CD8-positive, alpha-beta memory T cell (primary cell): ENCODE measurements around the gene MYH3. TPM values are rescaled to one million over a fixed set of nuclear protein-coding genes. Genes with fewer than 3 reads are reported as not detected.
A peak's percentile ranks its signal among the peaks of the same experiment; 100 is the strongest.

ENCODE experiments used
- CTCF ChIA-PET: fragments of 350-600 bp; sonication (Branson Sonifier 250); formaldehyde crosslinking; loops from one replicate; lab custom pipeline; 2021; ENCODE audit warnings: antibody characterized with exemption; lab: Charles Lee
- POLR2A ChIA-PET: fragments of 350-600 bp; sonication (Branson Sonifier 250); formaldehyde crosslinking; loops from one replicate; lab custom pipeline; 2021; ENCODE audit warnings: antibody characterized with exemption; lab: Charles Lee
- DNase-seq, 5 donors: peaks; one replicate each; pipeline versions ENCODE4 v3.0.0 to v3.0.0-alpha.2; 2020 to 2022; ENCODE audit warnings: mixed read lengths in 1 of 5
- H3K27ac ChIP-seq: one replicate; pipeline ENCODE4 v1.7.0; 2013; ENCODE audit warnings: low read depth, mild to moderate bottlenecking, low read length, moderate library complexity
- H3K27me3 ChIP-seq: 2 replicates; pipeline ENCODE4 v1.7.0; 2013; ENCODE audit warnings: low read length, mild to moderate bottlenecking; ENCODE audit not compliant: insufficient read depth, poor library complexity, severe bottlenecking
- H3K36me3 ChIP-seq: 2 replicates; pipeline ENCODE4 v1.7.0; 2013; ENCODE audit warnings: mild to moderate bottlenecking, low read length, moderate library complexity; ENCODE audit not compliant: insufficient read depth
- H3K4me1 ChIP-seq: 2 replicates; pipeline ENCODE4 v1.7.0; 2013; ENCODE audit warnings: mild to moderate bottlenecking, low read length, moderate library complexity; ENCODE audit not compliant: insufficient read depth
- H3K4me3 ChIP-seq: 2 replicates; pipeline ENCODE4 v1.7.0; 2013; ENCODE audit warnings: mild to moderate bottlenecking, low read length
- H3K9me3 ChIP-seq: 2 replicates; pipeline ENCODE4 v1.7.0; 2013; ENCODE audit warnings: mild to moderate bottlenecking, low read length
- H3K27ac Mint-ChIP-seq, 8 donors: one replicate each; pipeline ENCODE4 v1.8.0; 2020 to 2021; ENCODE audit warnings: mixed read lengths in 8 of 8, mild to moderate bottlenecking in 6 of 8, inconsistent platforms in 3 of 8, moderate library complexity in 3 of 8
- H3K27me3 Mint-ChIP-seq, 2 donors: one replicate each; pipeline ENCODE4 v1.8.0; 2020 to 2021; ENCODE audit warnings: mixed read lengths in 2 of 2, mild to moderate bottlenecking in 1 of 2, moderate library complexity in 1 of 2
- H3K36me3 Mint-ChIP-seq, 3 donors: one replicate each; pipeline ENCODE4 v1.8.0; 2020 to 2021; ENCODE audit warnings: mixed read lengths in 3 of 3, inconsistent platforms in 1 of 3, mild to moderate bottlenecking in 1 of 3
- H3K4me1 Mint-ChIP-seq, 3 donors: one replicate each; pipeline ENCODE4 v1.8.0; 2020 to 2021; ENCODE audit warnings: mixed read lengths in 3 of 3, inconsistent platforms in 1 of 3, mild to moderate bottlenecking in 1 of 3
- H3K4me3 Mint-ChIP-seq, 7 donors: one replicate each; pipeline ENCODE4 v1.8.0; 2020 to 2021; ENCODE audit warnings: mixed read lengths in 7 of 7, mild to moderate bottlenecking in 6 of 7, moderate library complexity in 4 of 7, inconsistent platforms in 2 of 7
- H3K9me3 Mint-ChIP-seq, 5 donors: one replicate each; pipeline ENCODE4 v1.8.0; 2020 to 2022; ENCODE audit warnings: mixed read lengths in 5 of 5, mild to moderate bottlenecking in 3 of 5, moderate library complexity in 2 of 5, inconsistent platforms in 1 of 5
- polyA plus RNA-seq: library from polyadenylated mRNA; unstranded; fragments of 300-500 nt; fragmentation: Illumina TruSeq; gene quantifications from one replicate; pipeline ENCODE4 v1.2.3, GENCODE V29; 2021
- total RNA-seq, 2 experiments: library from RNA; stranded (reverse); gene quantifications; one replicate each; pipeline ENCODE4 v1.2.3, GENCODE V29; 2021

The MYH3 gene
- total and polyA plus RNA-seq, 3 experiments from 2014 or later = 2.6 to 3.5 TPM; not detected in 1

DNA sequence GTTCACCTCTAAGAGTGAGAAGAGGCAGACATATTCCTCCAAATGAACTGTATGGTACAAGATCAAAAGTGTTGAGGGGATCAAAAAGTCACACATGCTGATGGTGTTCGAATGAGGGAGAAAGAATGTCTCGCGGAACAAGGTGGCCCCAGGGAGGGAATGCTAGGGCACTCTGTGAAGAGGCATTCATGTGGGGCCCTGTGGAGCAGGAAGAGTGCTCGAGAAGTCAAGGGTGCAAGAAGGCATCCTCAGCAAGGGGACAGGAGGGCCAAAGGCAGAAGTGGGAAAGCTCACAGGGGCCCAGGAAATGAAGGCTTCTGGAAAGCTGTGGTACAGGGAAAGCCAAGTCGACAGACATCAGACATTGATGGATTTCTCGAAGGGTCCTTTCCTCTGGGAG is 6.1 kb upstream of the MYH3 start:
- Mint-ChIP-seq H3K9me3 (no peaks in the 10 kb centered on the region), H3K27ac (no peak overlapping the region), H3K4me1 (no peaks in the 10 kb centered on the region), H3K36me3 (peaks cover 6 to 31% (median 18%) of the 10 kb centered on the region in 3 donors), H3K4me3 (no peak overlapping the region), H3K27me3 (no peaks in the 10 kb centered on the region)
- Histone ChIP-seq H3K36me3 (no peaks in the 10 kb centered on the region), H3K4me1 (no peaks in the 10 kb centered on the region), H3K27ac (no peak overlapping the region), H3K4me3 (no peak overlapping the region), H3K9me3 (no peaks in the 10 kb centered on the region), H3K27me3 (no peaks in the 10 kb centered on the region)
- DNase-seq = no peak
- ChIA-PET CTCF (interaction anchor here (0.6 kb wide), 1 partner anchor 181 kb away, joined by 3 read pairs; no protein-coding TSS in a partner anchor), POLR2A (no interaction called here)

DNA sequence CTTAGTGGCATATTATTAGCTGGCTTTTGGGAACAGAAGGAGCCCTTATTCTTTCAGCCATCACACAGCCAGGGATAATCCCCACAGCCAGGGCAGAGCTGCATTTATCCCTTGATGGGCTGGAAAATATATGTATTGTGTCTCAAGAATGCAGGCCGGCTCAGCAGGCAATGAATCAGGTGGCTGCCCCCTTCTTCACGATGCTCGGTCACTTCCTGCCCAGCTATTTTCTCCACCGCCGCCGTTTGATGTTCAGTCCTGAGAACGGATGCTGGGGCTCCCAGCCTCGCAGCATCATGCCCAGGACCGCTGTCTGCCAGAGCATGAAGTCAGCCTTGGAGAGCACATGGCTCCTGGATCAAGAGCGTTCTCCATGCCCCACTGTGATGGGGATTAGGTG is 4.3 kb upstream of the MYH3 start:
- no peak overlapping the region for H3K27ac Mint-ChIP-seq
- H3K27me3 Mint-ChIP-seq = no peaks in the 10 kb centered on the region
- Histone ChIP-seq H3K36me3 (no peaks in the 10 kb centered on the region), H3K9me3 (no peaks in the 10 kb centered on the region), H3K4me1 (no peaks in the 10 kb centered on the region), H3K27ac (no peak overlapping the region), H3K4me3 (no peak overlapping the region), H3K27me3 (no peaks in the 10 kb centered on the region)
- no peak overlapping the region for H3K4me3 Mint-ChIP-seq
- no peak for DNase-seq
- peaks cover 6 to 28% (median 18%) of the 10 kb centered on the region in 3 donors for H3K36me3 Mint-ChIP-seq
- H3K4me1 Mint-ChIP-seq = no peaks in the 10 kb centered on the region
- H3K9me3 Mint-ChIP-seq = no peaks in the 10 kb centered on the region
- POLR2A ChIA-PET = no interaction called here
- CTCF ChIA-PET = interaction anchor here (0.7 kb wide), 1 partner anchor 15 kb away, joined by 3 read pairs; no protein-coding TSS in a partner anchor

DNA sequence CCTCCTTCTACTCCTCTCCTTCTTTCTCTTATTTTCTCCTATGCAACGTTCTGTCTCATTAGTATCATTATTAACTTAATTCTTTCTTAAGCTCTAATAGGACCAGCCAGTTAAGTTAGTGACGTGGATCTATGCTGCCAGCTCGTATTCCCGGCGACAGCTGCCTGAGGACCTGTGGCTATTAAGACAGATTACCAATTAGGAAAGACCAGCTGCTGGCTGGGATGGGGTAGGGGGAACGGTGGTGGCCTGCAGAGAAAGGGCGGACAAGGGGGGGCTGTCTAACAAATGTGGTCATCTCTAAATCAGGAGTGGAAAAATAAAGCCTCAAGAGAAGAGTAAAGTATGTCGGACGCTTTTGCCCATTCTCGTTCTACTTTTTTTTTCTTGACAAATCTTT is 770 bp upstream of the MYH3 start:
- no peak for DNase-seq
- H3K9me3 Mint-ChIP-seq = no peaks in the 10 kb centered on the region
- Histone ChIP-seq H3K36me3 (no peaks in the 10 kb centered on the region), H3K4me1 (peaks cover 3% of the 10 kb centered on the region), H3K9me3 (no peaks in the 10 kb centered on the region), H3K27ac (no peak overlapping the region), H3K4me3 (no peak overlapping the region), H3K27me3 (no peaks in the 10 kb centered on the region)
- H3K36me3 Mint-ChIP-seq = peaks cover 6 to 16% (median 15%) of the 10 kb centered on the region in 3 donors
- H3K4me3 Mint-ChIP-seq = no peak overlapping the region
- CTCF ChIA-PET = interaction anchor here (3.6 kb wide), 1 partner anchor 11 kb away, joined by 13 read pairs; no protein-coding TSS in a partner anchor
- peaks cover 5 to 10% (median 7%) of the 10 kb centered on the region in 3 donors for H3K4me1 Mint-ChIP-seq
- peaks cover 0 to under 1% of the 10 kb centered on the region in 2 donors for H3K27me3 Mint-ChIP-seq
- no peak overlapping the region for H3K27ac Mint-ChIP-seq
- POLR2A ChIA-PET = interaction anchor here (0.6 kb wide), 1 partner anchor 86 kb away, joined by 3 read pairs; no protein-coding TSS in a partner anchor

DNA sequence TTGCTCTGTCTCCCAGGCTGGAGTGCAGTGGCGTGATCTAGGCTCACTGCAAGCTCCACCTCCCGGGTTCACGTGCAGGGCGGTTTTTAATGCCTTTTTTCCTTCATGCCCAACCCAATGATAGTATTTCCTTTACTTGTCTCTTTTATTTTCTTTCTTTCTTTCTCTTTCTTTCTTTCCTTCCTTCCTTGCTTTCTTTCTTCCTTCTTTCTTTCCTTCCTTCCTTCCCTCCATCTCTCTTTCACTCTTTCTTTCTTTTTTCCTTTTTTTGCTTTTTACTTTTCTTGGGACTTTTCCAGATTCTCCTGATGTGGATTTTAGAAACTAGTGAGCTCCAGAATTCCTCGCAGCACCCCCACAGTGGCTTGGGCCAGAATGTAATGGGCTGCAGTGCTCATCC is 3.1 kb downstream of the MYH3 start:
- ChIA-PET POLR2A (interaction anchor here (0.5 kb wide), 1 partner anchor 78 kb away, joined by 3 read pairs; no protein-coding TSS in a partner anchor), CTCF (no interaction called here)
- no peaks in the 10 kb centered on the region for H3K36me3 ChIP-seq
- Mint-ChIP-seq H3K9me3 (no peaks in the 10 kb centered on the region), H3K4me3 (no peak overlapping the region), H3K27me3 (peaks cover 0 to 2% of the 10 kb centered on the region in 2 donors), H3K36me3 (peaks cover 3 to 7% (median 4%) of the 10 kb centered on the region in 3 donors), H3K4me1 (peaks cover 7 to 11% (median 9%) of the 10 kb centered on the region in 3 donors), H3K27ac (peak overlapping the region in 2 of 8 donors; percentile 9 to 14)
- H3K4me3 ChIP-seq = no peak overlapping the region
- no peaks in the 10 kb centered on the region for H3K27me3 ChIP-seq
- no peak for DNase-seq
- no peak overlapping the region for H3K27ac ChIP-seq
- peaks cover 3% of the 10 kb centered on the region for H3K4me1 ChIP-seq
- no peaks in the 10 kb centered on the region for H3K9me3 ChIP-seq

DNA sequence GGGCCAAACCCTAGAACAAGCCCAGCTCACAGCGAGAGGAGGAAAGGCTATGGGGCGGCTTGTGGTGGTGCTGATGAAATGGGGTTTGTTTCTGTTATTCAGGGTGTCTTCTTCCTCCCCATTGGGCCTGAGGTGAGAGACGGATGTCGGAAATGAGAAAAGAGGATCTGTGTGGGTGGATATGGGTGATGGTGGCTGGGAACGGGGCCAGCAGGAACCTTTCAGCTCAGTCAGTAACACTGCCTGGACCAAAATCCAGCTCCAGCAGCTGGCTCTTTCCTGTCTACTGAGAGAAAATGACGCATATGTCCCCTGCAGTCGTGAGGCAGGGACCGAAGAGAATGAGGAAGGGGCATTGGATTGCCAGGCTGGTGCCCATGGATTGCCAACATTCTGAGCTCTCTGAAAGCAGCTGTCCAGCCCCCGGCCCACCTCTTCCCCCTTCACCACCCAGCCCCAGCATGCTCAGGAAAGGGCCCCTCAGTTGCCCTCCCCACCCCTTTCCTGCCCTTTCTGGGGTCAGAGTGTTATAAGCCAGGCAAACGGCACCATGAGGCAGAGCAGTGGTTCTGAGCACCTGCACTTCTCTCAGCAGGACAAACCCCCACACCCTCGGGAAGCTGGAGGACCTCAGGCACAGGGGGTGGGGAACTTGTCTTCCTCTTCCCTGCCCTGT is 4.0 kb downstream of the MYH3 start:
- Mint-ChIP-seq H3K27ac (peak overlapping the region in 1 of 8 donors; percentile 47), H3K36me3 (peaks cover 2 to 6% (median 4%) of the 10 kb centered on the region in 3 donors), H3K4me3 (no peak overlapping the region), H3K27me3 (peaks cover 0 to 2% of the 10 kb centered on the region in 2 donors), H3K9me3 (no peaks in the 10 kb centered on the region), H3K4me1 (peaks cover 7 to 11% (median 9%) of the 10 kb centered on the region in 3 donors)
- Histone ChIP-seq H3K36me3 (no peaks in the 10 kb centered on the region), H3K4me1 (peaks cover 3% of the 10 kb centered on the region), H3K4me3 (no peak overlapping the region), H3K9me3 (no peaks in the 10 kb centered on the region), H3K27me3 (no peaks in the 10 kb centered on the region), H3K27ac (no peak overlapping the region)
- CTCF ChIA-PET = interaction anchor here (1.0 kb wide), 1 partner anchor 192 kb away, joined by 3 read pairs; no protein-coding TSS in a partner anchor
- peak in 1 of 5 donors; percentile 8 for DNase-seq
- POLR2A ChIA-PET = no interaction called here

DNA sequence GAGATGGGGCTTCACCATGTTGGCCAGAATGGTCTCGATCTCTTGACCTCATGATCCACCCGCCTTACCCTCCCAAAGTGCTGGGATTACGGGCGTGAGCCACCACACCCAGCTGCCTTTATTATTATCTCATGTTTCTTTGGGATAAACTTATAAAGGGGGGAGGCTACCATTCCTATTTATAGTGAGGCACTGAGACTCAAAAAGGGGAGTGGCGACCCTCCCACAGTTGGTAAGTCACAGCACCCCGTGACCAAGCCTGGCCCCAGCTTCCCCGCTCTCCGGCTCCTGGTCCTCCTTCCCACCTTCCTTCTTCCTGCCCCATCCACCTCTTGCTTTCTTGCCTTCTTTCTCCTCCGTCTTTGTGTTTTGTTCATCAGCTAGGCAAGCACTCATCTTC is 5.2 kb downstream of the MYH3 start:
- H3K4me1 Mint-ChIP-seq = peaks cover 7 to 11% (median 9%) of the 10 kb centered on the region in 3 donors
- peak overlapping the region in 1 of 8 donors; percentile 67 for H3K27ac Mint-ChIP-seq
- peaks cover 0 to 2% of the 10 kb centered on the region in 2 donors for H3K27me3 Mint-ChIP-seq
- Histone ChIP-seq H3K27me3 (no peaks in the 10 kb centered on the region), H3K4me1 (peaks cover 3% of the 10 kb centered on the region), H3K4me3 (no peak overlapping the region), H3K36me3 (no peaks in the 10 kb centered on the region), H3K9me3 (no peaks in the 10 kb centered on the region), H3K27ac (no peak overlapping the region)
- CTCF ChIA-PET = interaction anchor here (0.9 kb wide), 1 partner anchor 193 kb away, joined by 3 read pairs; no protein-coding TSS in a partner anchor
- no peak for DNase-seq
- POLR2A ChIA-PET = no interaction called here
- H3K9me3 Mint-ChIP-seq = no peaks in the 10 kb centered on the region
- peaks cover 0 to 6% (median 4%) of the 10 kb centered on the region in 3 donors for H3K36me3 Mint-ChIP-seq
- H3K4me3 Mint-ChIP-seq = no peak overlapping the region

DNA sequence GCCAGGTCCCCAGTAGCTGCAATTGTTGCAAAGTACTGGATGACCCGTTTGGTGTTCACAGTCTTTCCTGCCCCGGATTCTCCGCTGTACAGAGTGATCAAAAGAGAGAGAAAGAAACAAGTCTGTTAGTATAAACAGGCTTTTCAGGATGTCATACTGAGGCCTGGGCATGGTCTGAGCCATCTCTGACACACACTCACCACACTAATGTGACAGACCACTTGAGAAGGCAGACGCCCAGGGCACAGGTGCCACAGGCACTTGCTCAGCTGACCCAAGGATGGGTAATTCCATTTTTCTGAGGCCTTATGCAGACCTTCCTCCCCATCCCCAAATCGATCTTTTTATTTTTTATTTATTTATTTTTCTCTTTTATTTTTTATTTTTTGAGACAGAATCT is 7.5 kb downstream of the MYH3 start:
- CTCF ChIA-PET = interaction anchor here (1.3 kb wide), 1 partner anchor 195 kb away, joined by 3 read pairs; no protein-coding TSS in a partner anchor

DNA sequence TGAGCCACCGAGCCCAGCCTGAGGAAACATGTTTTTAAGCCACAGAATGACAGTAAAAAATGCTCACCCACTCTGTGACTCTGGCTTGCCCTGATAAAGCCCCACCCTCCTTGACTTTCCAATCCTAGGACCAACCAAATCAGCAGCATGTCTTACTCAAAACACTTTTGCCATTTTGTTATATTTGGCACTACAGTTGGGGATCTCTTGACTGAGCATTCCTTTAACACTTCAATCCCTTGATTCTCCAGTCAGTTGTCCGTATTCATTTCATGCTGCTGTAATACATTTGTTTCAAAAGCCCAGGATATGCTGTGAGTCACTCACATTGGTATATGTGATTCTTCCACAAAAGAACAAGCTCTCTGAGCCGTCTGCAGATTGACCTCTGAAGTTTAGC is 8.2 kb downstream of the MYH3 start:
- Histone ChIP-seq H3K9me3 (no peaks in the 10 kb centered on the region), H3K27me3 (no peaks in the 10 kb centered on the region), H3K36me3 (no peaks in the 10 kb centered on the region), H3K4me3 (no peak overlapping the region), H3K27ac (no peak overlapping the region), H3K4me1 (peaks cover 3% of the 10 kb centered on the region)
- Mint-ChIP-seq H3K27me3 (peaks cover 0 to 2% of the 10 kb centered on the region in 2 donors), H3K4me1 (peaks cover 7 to 10% (median 9%) of the 10 kb centered on the region in 3 donors), H3K36me3 (peaks cover 7 to 17% (median 15%) of the 10 kb centered on the region in 3 donors), H3K27ac (no peak overlapping the region), H3K4me3 (no peak overlapping the region), H3K9me3 (no peaks in the 10 kb centered on the region)
- POLR2A ChIA-PET = no interaction called here
- CTCF ChIA-PET = interaction anchor here (1.3 kb wide), 1 partner anchor 196 kb away, joined by 3 read pairs; no protein-coding TSS in a partner anchor
- DNase-seq = no peak

More for the DNA sequence above, 7.5 kb downstream of the MYH3 start:
- Histone ChIP-seq H3K4me3 (no peak overlapping the region), H3K9me3 (no peaks in the 10 kb centered on the region), H3K36me3 (no peaks in the 10 kb centered on the region), H3K27ac (no peak overlapping the region), H3K4me1 (peaks cover 3% of the 10 kb centered on the region), H3K27me3 (no peaks in the 10 kb centered on the region)
- H3K9me3 Mint-ChIP-seq = no peaks in the 10 kb centered on the region
- peaks cover 7 to 11% (median 9%) of the 10 kb centered on the region in 3 donors for H3K4me1 Mint-ChIP-seq
- peaks cover 0 to 2% of the 10 kb centered on the region in 2 donors for H3K27me3 Mint-ChIP-seq
- H3K27ac Mint-ChIP-seq = peak overlapping the region in 1 of 8 donors; percentile 61
- DNase-seq = no peak
- peaks cover 4 to 12% (median 11%) of the 10 kb centered on the region in 3 donors for H3K36me3 Mint-ChIP-seq
- H3K4me3 Mint-ChIP-seq = no peak overlapping the region
- POLR2A ChIA-PET = no interaction called here
